GM06990 (cell line): ENCODE results near the gene ANKMY1.
A peak's percentile ranks its signal among the peaks of the same experiment; 100 is the strongest.

ENCODE experiments used
- DNase-seq: peaks from one replicate; pipeline ENCODE4 v3.0.0-alpha.2; 2011; ENCODE audit not compliant: insufficient read length; ENCODE audit errors: extremely low read depth
- H3K27me3 ChIP-seq: replicated peaks from 2 replicates; pipeline ENCODE4 v1.6.0; 2011; ENCODE audit warnings: low read length; ENCODE audit not compliant: control insufficient read depth, insufficient read depth
- H3K36me3 ChIP-seq: 2 replicates; pipeline ENCODE4 v1.5.1; 2011; ENCODE audit warnings: low read length; ENCODE audit not compliant: control insufficient read depth, insufficient read depth
- H3K4me3 ChIP-seq: replicated peaks from 2 replicates; pipeline ENCODE4 v1.5.1; 2011; ENCODE audit warnings: low read depth, mild to moderate bottlenecking, control low read depth, low read length
- TF ChIP-seq, protein P1 (sequence below): IDR thresholded peaks from 2 replicates; pipeline ENCODE4 v1.5.1; 2011; ENCODE audit warnings: low read length, control low read depth, mild to moderate bottlenecking, inconsistent platforms; ENCODE audit not compliant: insufficient read depth, poor library complexity, severe bottlenecking

ANKMY1 gene

DNA sequence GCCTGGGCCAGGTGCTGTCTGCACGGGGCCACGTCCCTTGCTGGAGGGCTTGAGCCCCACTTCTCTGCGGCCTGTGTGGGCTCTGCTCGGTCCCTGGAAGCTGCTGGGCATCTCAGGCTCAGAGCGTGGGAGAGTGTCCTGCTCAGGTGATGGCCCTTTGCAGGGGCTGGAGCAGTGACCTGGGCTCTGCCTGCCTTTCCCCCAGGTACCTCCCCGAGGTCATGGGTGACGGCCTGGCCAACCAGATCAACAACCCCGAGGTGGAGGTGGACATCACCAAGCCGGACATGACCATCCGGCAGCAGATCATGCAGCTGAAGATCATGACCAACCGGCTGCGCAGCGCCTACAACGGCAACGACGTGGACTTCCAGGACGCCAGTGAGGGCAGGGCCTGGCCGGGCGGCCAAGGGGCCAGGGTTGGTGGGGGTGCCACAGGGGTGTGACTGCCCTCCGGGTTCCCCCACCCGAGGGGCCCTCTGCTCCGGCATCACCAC lies 92.5 kb downstream of the ANKMY1 start:
- TF ChIP-seq, protein P1, sequence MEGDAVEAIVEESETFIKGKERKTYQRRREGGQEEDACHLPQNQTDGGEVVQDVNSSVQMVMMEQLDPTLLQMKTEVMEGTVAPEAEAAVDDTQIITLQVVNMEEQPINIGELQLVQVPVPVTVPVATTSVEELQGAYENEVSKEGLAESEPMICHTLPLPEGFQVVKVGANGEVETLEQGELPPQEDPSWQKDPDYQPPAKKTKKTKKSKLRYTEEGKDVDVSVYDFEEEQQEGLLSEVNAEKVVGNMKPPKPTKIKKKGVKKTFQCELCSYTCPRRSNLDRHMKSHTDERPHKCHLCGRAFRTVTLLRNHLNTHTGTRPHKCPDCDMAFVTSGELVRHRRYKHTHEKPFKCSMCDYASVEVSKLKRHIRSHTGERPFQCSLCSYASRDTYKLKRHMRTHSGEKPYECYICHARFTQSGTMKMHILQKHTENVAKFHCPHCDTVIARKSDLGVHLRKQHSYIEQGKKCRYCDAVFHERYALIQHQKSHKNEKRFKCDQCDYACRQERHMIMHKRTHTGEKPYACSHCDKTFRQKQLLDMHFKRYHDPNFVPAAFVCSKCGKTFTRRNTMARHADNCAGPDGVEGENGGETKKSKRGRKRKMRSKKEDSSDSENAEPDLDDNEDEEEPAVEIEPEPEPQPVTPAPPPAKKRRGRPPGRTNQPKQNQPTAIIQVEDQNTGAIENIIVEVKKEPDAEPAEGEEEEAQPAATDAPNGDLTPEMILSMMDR: no peak
- DNase-seq: peak; percentile 9
- no peaks in the 10 kb centered on the region for H3K36me3 ChIP-seq
- H3K27me3 ChIP-seq: no peaks in the 10 kb centered on the region
- H3K4me3 ChIP-seq: no peak overlapping the region

DNA sequence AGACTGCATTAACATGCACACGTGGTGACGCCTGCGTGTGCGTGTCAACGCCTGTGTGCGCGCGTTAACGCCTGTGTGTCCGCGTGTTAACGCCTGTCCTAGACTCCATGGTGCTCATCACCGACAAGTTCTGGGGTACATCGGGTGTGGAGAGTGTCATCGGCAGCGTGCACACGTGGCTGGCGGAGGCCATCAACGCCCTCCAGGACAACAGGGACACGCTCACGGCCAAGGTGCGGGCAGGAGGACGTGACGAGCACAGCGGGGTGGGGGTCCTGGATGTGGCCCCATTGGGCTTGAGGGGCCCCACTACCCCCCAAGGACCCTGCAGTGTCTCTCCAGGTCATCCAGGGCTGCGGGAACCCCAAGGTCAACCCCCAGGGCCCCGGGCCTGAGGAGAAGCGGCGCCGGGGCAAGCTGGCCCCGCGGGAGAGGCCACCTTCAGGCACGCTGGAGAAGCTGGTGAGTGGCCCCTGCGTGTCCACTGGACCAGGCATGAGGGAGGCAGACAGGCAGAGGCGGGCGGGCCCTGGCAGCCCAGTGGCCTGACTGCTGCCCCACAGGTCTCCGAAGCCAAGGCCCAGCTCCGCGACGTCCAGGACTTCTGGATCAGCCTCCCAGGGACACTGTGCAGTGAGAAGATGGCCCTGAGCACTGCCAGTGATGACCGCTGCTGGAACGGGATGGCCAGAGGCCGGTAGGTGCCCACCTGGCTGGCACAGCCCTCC lies 93.1 kb downstream of the ANKMY1 start:
- TF ChIP-seq, protein P1: no peak
- DNase-seq: no peak
- Histone ChIP-seq H3K36me3 (no peaks in the 10 kb centered on the region), H3K4me3 (no peak overlapping the region), H3K27me3 (no peaks in the 10 kb centered on the region)

DNA sequence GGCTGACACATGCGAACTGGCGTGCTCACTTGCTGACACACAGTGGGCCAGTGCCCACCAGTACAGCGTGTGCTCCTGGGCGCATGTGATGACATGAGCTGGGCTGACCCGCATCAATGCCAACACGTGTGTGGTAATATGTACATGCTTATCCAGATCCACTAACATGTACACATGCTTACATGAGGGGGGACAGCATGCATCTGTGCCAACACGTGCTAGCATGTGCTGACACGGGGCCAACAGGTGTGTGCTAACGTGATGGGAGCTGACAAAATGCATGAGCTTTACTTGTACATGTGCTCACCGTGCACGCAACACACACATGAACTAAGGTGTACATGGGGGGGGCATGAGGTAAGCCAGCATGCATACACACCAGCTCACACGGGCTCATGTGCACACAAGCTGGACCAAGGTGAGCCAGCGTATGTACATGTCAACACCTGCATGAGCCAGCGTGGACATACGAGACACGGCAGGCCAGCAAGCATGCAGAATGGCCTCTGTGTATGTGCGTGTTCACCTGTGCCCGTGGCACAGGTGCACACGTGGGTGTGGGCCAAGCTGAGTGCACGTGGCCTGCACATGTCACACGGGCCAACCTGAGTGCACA lies 93.8 kb downstream of the ANKMY1 start:
- TF ChIP-seq, protein P1: no peak
- no peaks in the 10 kb centered on the region for H3K36me3 ChIP-seq

DNA sequence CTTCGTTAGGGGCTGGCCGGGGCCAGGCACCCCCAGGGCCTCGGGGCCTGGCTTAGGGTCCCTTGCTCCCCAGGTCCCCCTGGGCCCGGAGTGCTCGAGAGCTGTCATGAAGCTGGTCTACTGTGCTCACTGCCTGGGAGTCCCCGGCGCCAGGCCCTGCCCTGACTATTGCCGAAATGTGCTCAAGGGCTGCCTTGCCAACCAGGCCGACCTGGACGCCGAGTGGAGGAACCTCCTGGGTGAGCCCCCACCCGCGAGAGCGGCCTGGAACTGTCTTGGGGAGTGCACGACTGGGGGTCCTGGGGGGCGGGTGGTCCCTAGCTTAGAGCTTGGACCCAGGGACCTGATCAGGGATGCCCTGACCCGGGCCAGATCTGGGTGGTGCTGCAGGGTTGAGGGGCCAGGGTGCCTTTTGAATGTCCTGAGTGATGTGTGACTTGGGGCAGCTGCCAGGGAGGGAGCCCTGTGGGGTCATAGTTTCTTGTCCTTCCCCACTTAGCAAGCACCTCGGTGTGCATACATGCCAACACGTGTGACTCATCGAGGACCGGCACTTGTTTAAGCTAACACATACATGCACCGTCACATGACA lies 94.4 kb downstream of the ANKMY1 start:
- Histone ChIP-seq H3K4me3 (no peak overlapping the region), H3K36me3 (no peaks in the 10 kb centered on the region), H3K27me3 (no peaks in the 10 kb centered on the region)
- TF ChIP-seq, protein P1: no peak
- no peak for DNase-seq

More for the DNA sequence above, 93.8 kb downstream of the ANKMY1 start:
- no peak for DNase-seq
- no peak overlapping the region for H3K4me3 ChIP-seq
- no peaks in the 10 kb centered on the region for H3K27me3 ChIP-seq

DNA sequence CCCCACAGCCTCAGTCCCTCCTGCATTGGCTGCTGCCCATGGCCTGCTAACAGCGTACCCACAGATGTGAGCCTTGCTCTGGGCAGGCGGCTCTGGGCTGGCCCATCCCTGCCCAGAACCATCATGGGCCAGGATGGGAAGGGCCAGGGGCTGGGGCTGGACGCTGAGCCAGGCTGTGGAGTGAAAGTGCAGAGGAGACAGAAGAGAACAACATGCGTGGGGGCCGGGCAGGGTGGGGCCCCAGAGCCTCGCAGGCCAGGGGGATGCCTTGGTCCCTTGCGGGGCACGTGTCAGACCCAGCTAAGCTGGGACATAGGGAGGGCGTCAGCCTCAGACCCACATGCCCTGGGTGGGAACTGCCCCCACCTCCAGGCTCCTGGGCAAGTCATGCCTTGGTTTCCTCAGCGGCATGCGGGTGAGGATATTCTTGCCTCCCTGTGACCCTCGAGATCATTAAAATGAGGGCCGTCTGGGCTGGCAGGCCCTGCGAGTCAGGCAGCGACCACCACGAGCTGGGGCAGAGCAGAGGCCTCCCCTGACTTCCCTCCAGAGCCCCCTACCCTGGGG lies 95.0 kb downstream of the ANKMY1 start:
- TF ChIP-seq, protein P1: no peak
- no peak for DNase-seq
- no peaks in the 10 kb centered on the region for H3K27me3 ChIP-seq
- H3K36me3 ChIP-seq: no peaks in the 10 kb centered on the region
- H3K4me3 ChIP-seq: no peak overlapping the region
